ENCODE measurements around the gene RUSC2. TPM values are rescaled to one million over a fixed set of nuclear protein-coding genes. Genes with fewer than 3 reads are reported as not detected.
A peak's percentile ranks its signal among the peaks of the same experiment; 100 is the strongest.
"Not testable (repeated sequence)": the region's sequence is repeated elsewhere in the genome, so short reads cannot be mapped to it uniquely, and the experiment has no call there.

The RUSC2 gene
- total RNA-seq, 1 donor from 2014 or later, result 4.5 TPM

DNA sequence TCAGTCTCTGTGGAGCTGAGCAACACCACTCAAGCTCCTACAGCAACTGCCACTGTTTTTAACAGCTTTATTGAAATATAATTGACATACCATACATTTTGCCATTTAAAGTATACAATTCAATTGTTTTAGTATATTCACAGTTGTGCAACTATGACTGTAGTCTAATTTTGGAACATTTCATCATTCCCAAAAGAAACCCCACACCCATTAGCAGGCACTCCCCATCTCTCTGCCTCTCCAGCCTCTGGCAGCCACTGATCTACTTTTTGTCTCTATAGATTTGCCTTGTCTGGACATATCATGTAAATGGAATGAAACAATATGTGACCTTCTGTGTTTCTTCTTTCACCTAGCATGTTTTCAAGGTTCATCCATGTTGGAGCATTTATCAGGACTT lies 43.5 kb downstream of the RUSC2 start:
- TF ChIP-seq, protein P1, sequence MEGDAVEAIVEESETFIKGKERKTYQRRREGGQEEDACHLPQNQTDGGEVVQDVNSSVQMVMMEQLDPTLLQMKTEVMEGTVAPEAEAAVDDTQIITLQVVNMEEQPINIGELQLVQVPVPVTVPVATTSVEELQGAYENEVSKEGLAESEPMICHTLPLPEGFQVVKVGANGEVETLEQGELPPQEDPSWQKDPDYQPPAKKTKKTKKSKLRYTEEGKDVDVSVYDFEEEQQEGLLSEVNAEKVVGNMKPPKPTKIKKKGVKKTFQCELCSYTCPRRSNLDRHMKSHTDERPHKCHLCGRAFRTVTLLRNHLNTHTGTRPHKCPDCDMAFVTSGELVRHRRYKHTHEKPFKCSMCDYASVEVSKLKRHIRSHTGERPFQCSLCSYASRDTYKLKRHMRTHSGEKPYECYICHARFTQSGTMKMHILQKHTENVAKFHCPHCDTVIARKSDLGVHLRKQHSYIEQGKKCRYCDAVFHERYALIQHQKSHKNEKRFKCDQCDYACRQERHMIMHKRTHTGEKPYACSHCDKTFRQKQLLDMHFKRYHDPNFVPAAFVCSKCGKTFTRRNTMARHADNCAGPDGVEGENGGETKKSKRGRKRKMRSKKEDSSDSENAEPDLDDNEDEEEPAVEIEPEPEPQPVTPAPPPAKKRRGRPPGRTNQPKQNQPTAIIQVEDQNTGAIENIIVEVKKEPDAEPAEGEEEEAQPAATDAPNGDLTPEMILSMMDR (IDR thresholded peaks at IDR 0.05; ENCODE audit: insufficient read depth, low read length, severe bottlenecking), result no peak
- FAIRE-seq (no peak), DNase-seq (ENCODE audit: low read depth) (peak; percentile 38)
- Histone ChIP-seq H3K27me3 (ENCODE audit: control insufficient read depth, insufficient read depth, low read length) (no peaks in the 10 kb centered on the region), H3K36me3 (ENCODE audit: control insufficient read depth, insufficient read depth, low read length) (no peaks in the 10 kb centered on the region), H3K4me3 (ENCODE audit: low read depth, low read length) (no peak overlapping the region)

DNA sequence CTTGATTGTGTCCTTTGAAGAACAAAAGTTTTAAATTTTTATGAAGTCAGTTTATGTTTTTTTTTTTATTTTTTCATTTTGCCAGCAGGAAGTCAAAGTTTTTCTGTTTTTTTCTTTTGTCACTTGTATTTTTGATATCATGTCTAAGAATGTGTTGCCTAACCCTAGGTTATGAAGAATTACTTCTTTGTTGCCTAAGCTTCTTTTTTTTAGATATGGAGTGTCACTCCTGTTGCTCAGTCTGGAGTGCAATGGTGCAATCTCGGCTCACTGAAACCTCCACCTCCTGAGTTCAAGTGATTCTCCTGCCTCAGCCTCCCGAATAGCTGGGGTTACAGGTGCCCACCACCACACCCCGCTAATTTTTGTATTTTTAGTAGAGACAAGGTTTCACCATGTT lies 45.0 kb downstream of the RUSC2 start:
- FAIRE-seq; H3K4me3 ChIP-seq (ENCODE audit: low read depth, low read length); H3K36me3 ChIP-seq (ENCODE audit: control insufficient read depth, insufficient read depth, low read length); H3K27me3 ChIP-seq (ENCODE audit: control insufficient read depth, insufficient read depth, low read length); DNase-seq (ENCODE audit: low read depth): not testable (repeated sequence)

DNA sequence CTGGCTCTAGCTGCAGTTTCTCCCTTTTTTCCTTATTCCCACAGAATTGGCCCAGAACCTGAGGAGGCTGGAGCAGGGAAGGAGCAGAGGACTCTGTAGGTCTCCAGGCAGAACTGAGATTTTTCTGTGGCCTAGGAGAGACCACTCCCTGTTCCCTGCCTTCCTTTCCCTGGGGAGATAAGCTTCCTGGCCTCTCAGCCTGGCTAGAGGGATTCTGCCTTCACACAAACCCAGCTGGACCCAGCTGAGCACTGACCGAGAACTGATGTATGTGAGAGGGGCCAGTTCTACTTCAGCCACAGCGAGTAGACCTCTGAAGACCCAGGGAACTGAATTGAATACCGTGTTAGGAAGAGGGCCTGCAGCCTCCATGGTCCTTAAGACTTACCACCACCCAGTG lies 48.0 kb downstream of the RUSC2 start:
- TF ChIP-seq, protein P1 (IDR thresholded peaks at IDR 0.05; ENCODE audit: insufficient read depth, low read length, severe bottlenecking), result no peak
- H3K27me3 ChIP-seq (ENCODE audit: control insufficient read depth, insufficient read depth, low read length), result no peaks in the 10 kb centered on the region
- no peak for DNase-seq (ENCODE audit: low read depth)
- FAIRE-seq, result no peak
- H3K4me3 ChIP-seq (ENCODE audit: low read depth, low read length), result no peak overlapping the region
- H3K36me3 ChIP-seq (ENCODE audit: control insufficient read depth, insufficient read depth, low read length), result no peaks in the 10 kb centered on the region

DNA sequence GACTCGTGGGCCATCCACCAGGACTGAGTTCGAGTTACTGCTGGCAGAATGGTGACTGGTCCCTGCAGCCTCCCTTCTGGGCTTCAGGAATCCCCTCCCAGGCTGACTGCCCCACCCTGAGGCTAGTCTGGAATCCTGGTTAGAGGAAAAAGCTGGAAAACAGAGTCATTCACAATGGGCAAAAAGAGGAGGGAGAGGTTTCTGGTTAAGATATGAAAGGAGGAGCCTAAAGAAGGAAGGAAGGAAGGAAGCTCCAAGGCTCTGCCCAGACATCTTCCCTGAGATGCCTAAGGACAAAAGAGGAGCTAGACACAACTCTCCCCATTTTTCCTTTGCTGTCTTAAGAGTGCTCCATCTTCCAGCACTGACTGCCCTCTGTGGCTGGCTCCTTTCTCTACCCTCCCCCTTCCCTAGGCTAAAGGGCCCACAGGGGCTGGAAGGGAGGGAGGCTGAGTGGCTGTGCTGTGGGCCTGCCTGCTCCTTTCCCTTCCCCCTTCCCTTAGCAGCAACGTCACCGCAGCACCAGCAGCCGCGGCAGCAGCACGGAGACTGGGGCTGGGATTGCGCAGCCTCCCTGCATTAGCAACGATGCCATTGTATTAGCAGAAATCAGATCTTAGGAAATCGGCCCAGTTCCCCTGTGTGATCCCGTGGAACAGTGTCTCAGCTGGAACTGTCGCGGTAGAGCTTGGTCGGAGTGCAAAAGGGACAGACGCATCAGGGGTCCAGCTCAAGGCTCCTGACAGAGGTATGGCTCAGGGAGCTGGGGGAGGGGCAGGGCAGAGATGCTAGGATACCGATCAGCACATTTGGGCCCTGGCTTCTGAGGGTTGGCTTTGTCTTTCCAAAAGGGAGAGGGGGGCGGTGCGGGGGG lies 48.7 kb downstream of the RUSC2 start:
- H3K4me3 ChIP-seq (ENCODE audit: low read depth, low read length), result no peak overlapping the region
- DNase-seq (ENCODE audit: low read depth) (peak; percentile 23), FAIRE-seq (peak; percentile 73)
- H3K36me3 ChIP-seq (ENCODE audit: control insufficient read depth, insufficient read depth, low read length), result no peaks in the 10 kb centered on the region
- no peaks in the 10 kb centered on the region for H3K27me3 ChIP-seq (ENCODE audit: control insufficient read depth, insufficient read depth, low read length)
- TF ChIP-seq, protein P1 (IDR thresholded peaks at IDR 0.05; ENCODE audit: insufficient read depth, low read length, severe bottlenecking), result no peak

Other genes starting within 250 kb of the RUSC2 start
- gene TESK1, start 115.2 kb downstream of the RUSC2 start, total RNA-seq, result 6.6 and 8.2 TPM in 2 replicates
- gene CD72, start 128.3 kb downstream of the RUSC2 start, total RNA-seq, result 0.79 and 0.90 TPM in 2 replicates
- not detected in 2 replicates for gene SIT1, start 160.8 kb downstream of the RUSC2 start, total RNA-seq
- 15,881 and 37,648 TPM in 2 replicates for gene RMRP, start 167.9 kb downstream of the RUSC2 start, total RNA-seq
- gene CCDC107, start 168.2 kb downstream of the RUSC2 start, total RNA-seq, result 11.4 and 13.7 TPM in 2 replicates
- gene ARHGEF39, start 175.1 kb downstream of the RUSC2 start, total RNA-seq, result 0.13 and 0.79 TPM in 2 replicates
- gene CA9, start 183.8 kb downstream of the RUSC2 start, total RNA-seq, result 3.2 and 28.5 TPM in 2 replicates
- gene TPM2, start 199.8 kb downstream of the RUSC2 start, total RNA-seq, result 46.1 and 57.7 TPM in 2 replicates
- 71.0 and 79.0 TPM in 2 replicates for gene TLN1, start 242.1 kb downstream of the RUSC2 start, total RNA-seq
- 45.4 and 57.9 TPM in 2 replicates for gene CREB3, start 242.6 kb downstream of the RUSC2 start, total RNA-seq